ENCODE data around the gene KRTAP9-3. TPM values are rescaled to one million over a fixed set of nuclear protein-coding genes. Genes with fewer than 3 reads are reported as not detected.
"Not testable (repeated sequence)": the region's sequence is repeated elsewhere in the genome, so short reads cannot be mapped to it uniquely, and the experiment has no call there.

Gene KRTAP9-3, protein sequence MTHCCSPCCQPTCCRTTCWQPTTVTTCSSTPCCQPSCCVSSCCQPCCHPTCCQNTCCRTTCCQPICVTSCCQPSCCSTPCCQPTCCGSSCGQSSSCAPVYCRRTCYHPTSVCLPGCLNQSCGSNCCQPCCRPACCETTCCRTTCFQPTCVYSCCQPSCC
- not detected for total RNA-seq
- polyA plus RNA-seq, result not detected
- long read RNA-seq, donor 1, result 0 reads
- long read RNA-seq, donor 2, result 0 reads
- long read RNA-seq, donor 3, result 0 reads

DNA sequence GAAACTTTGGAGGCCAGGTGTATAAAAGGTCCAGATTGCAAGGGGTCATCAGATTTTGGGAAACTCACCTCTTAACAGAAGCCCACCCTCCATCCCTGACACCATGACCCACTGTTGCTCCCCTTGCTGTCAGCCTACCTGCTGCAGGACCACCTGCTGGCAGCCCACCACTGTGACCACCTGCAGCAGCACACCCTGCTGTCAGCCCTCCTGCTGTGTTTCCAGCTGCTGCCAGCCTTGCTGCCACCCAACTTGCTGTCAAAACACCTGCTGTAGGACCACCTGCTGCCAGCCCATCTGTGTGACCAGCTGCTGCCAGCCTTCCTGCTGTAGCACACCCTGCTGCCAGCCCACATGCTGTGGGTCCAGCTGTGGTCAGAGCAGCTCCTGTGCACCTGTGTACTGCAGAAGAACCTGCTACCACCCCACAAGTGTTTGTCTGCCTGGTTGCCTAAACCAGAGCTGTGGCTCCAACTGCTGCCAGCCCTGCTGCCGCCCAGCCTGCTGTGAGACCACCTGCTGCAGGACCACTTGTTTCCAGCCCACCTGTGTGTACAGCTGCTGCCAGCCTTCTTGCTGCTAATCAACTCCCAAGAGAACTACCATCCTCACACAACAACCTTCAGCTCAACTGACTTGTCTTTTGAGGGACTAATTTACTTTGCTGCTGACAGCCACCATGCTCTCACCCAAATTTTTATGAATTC is at the start of gene KRTAP9-3:
Gene KRTAP9-3 (plus strand): TSS at position 51 of the 707 bp plus-strand sequence. CDS start 53 bp downstream, at position 104.
- H3K27ac ChIP-seq; H3K9me3 ChIP-seq; H3K4me3 ChIP-seq; DNase-seq; H3K4me1 ChIP-seq; ATAC-seq; H3K36me3 ChIP-seq; intact Hi-C loops (cut with DNase I): not testable (repeated sequence)
- H3K27me3 ChIP-seq, result peaks cover 0 to 35% (median 6%) of the 10 kb centered on the region in 9 donors
- WGBS, 4 donors, result 76 to 100% (median 84%) methylated on average over 1 of the region's 1 CpG

DNA sequence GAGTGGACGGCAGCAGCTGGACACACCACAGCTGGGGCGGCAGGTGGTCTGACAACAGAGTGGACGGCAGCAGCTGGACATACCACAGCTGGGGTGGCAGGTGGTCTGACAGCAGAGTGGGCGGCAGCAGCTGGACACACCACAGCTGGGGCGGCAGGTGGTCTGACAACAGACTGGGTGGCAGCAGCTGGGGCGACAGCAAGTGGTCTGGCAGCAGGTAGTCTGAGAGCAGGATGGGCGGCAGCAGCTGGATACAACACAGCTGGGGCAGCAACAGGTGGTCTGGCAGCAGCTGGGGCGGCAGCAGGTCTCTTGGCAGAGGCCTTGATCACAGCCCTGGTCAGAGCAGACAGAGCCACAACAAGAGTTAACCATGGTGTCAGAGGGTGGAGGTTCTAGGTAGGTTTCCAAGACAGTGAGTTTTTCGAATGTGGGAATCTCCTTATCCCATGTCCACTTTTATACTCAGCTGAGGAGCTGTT is 47.7 kb upstream of the KRTAP9-3 start, which contains the start of gene KRTAP4-1:
Gene KRTAP4-1 (minus strand): TSS at position 432 of the 482 bp plus-strand sequence. CDS start 57 bp downstream, at position 375.
- DNase-seq, result no peak
- H3K4me1 ChIP-seq, result no peaks in the 10 kb centered on the region
- H3K27me3 ChIP-seq, result peaks cover 0 to 20% (median 0%) of the 10 kb centered on the region in 9 donors
- no peak for ATAC-seq
- H3K36me3 ChIP-seq, result no peaks in the 10 kb centered on the region
- 50 to 60% (median 51%) methylated on average over 9 of the region's 9 CpGs for WGBS, 4 donors
- TF ChIP-seq CTCF (IDR thresholded peaks at IDR 0.05) (no peak), POLR2A (IDR thresholded peaks at IDR 0.05) (no peak)
- H3K4me3 ChIP-seq, result no peak within 1 kb of the TSS
- no peak within 1 kb of the TSS for H3K27ac ChIP-seq
- H3K9me3 ChIP-seq, result peaks cover 0 to 7% (median 0%) of the 10 kb centered on the region in 12 donors
- intact Hi-C loops (cut with DNase I), result no loop called here

- ATAC-seq (no peak), DNase-seq (no peak)
- intact Hi-C loops (cut with DNase I), result no loop called here
- Histone ChIP-seq H3K4me3 (no peak overlapping the region), H3K27me3 (peaks cover 0 to 20% (median 0%) of the 10 kb centered on the region in 9 donors), H3K36me3 (no peaks in the 10 kb centered on the region), H3K4me1 (no peaks in the 10 kb centered on the region), H3K9me3 (peaks cover 0 to 7% (median 0%) of the 10 kb centered on the region in 12 donors), H3K27ac (no peak overlapping the region)
- 39 to 49% (median 48%) methylated on average over 1 of the region's 1 CpG for WGBS, 4 donors
- TF ChIP-seq POLR2A (IDR thresholded peaks at IDR 0.05), result no peak
- no peak for TF ChIP-seq CTCF (IDR thresholded peaks at IDR 0.05)
Observed at GRCh38 chr17:41185001-41185400, 47.2 kb upstream of the KRTAP9-3 start.

- DNase-seq (no peak), ATAC-seq (no peak)
- Histone ChIP-seq H3K27me3 (peaks cover 0 to 26% (median 0%) of the 10 kb centered on the region in 9 donors), H3K4me3 (no peak overlapping the region), H3K9me3 (peaks cover 0 to 7% (median 0%) of the 10 kb centered on the region in 12 donors), H3K4me1 (no peaks in the 10 kb centered on the region), H3K27ac (no peak overlapping the region), H3K36me3 (no peaks in the 10 kb centered on the region)
- 75 to 95% (median 83%) methylated on average over 2 of the region's 2 CpGs for WGBS, 4 donors
- no peak for TF ChIP-seq POLR2A (IDR thresholded peaks at IDR 0.05)
- TF ChIP-seq CTCF (IDR thresholded peaks at IDR 0.05), result no peak
- intact Hi-C loops (cut with DNase I), result no loop called here
Observed at GRCh38 chr17:41186872-41187271, 45.4 kb upstream of the KRTAP9-3 start.

GRCh38 chr17:41189837-41190318 is 42.4 kb upstream of the KRTAP9-3 start, which contains the start of gene KRTAP9-1:
TSS of gene KRTAP9-1 (plus strand) at chr17:41189887. CDS start at chr17:41189887, 0 bp downstream.
- intact Hi-C loops (cut with DNase I); H3K4me3 ChIP-seq; ATAC-seq; H3K4me1 ChIP-seq; DNase-seq; H3K36me3 ChIP-seq; H3K9me3 ChIP-seq; H3K27ac ChIP-seq: not testable (repeated sequence)
- WGBS, 4 donors, result 50 to 75% (median 62%) methylated on average over 1 of the region's 1 CpG
- H3K27me3 ChIP-seq, result peaks cover 0 to 23% (median 0%) of the 10 kb centered on the region in 9 donors

Data from heart left ventricle (tissue), 16 donors.